Measurements from ENCODE around the gene SLC10A2. TPM values are rescaled to one million over a fixed set of nuclear protein-coding genes. Genes with fewer than 3 reads are reported as not detected.

The SLC10A2 gene, protein sequence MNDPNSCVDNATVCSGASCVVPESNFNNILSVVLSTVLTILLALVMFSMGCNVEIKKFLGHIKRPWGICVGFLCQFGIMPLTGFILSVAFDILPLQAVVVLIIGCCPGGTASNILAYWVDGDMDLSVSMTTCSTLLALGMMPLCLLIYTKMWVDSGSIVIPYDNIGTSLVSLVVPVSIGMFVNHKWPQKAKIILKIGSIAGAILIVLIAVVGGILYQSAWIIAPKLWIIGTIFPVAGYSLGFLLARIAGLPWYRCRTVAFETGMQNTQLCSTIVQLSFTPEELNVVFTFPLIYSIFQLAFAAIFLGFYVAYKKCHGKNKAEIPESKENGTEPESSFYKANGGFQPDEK
- total RNA-seq = not detected in 2 replicates

GRCh38 chr13:103066079-103066780 is at the start of gene SLC10A2:
Gene SLC10A2 (minus strand): TSS chr13:103066417. CDS start chr13:103066249, 168 bp downstream.

Other genes starting within 250 kb of the SLC10A2 start
- 85.0 and 97.6 TPM in 2 replicates for gene ERCC5, start 220.4 kb downstream of the SLC10A2 start, total RNA-seq